Lower leg skin (tissue), 4 donors: ENCODE data around the gene SPAAR. TPM values are rescaled to one million over a fixed set of nuclear protein-coding genes. Genes with fewer than 3 reads are reported as not detected.

Experiments
- DNase-seq, 2 donors: peaks; one replicate each; pipeline ENCODE4 v3.0.0-alpha.2; 2019; ENCODE audit warnings: low spot score in 2 of 2
- H3K4me3 ChIP-seq: fragments of 200-600 bp; sonication (generic); 2 replicates; pipeline ENCODE4 v1.5.1; 2017; ENCODE audit warnings: mild to moderate bottlenecking, low read depth; ENCODE audit not compliant: poor library complexity, severe bottlenecking
- CTCF ChIP-seq, 3 donors: fragments of 450-650 bp; IDR thresholded peaks; one replicate each; pipeline ENCODE4 v1.5.1; 2016; ENCODE audit warnings: antibody characterized with exemption in 3 of 3, mild to moderate bottlenecking in 3 of 3, moderate library complexity in 2 of 3
- POLR2A ChIP-seq, 2 donors: fragments of 450-650 bp; IDR thresholded peaks; one replicate each; pipeline ENCODE4 v1.6.1; 2016 to 2017; ENCODE audit warnings: antibody characterized with exemption in 2 of 2, mild to moderate bottlenecking in 1 of 2, moderate library complexity in 1 of 2
- WGBS, 2 donors: methylation state at CpG; one replicate each; pipeline ENCODE4 v1.1.5; 2018; 5-methylcytosine and 5-hydroxymethylcytosine counted together
- intact Hi-C: fragments of 100-400 bp; cut with DNase I; formaldehyde crosslinking; loops from one replicate; pipeline ENCODE4 v1.15.0; 2023; ENCODE audit warnings: low total_unique reads
- total RNA-seq, 4 donors: library from RNA; depleted of rRNA; stranded (reverse); fragments of >200 nt; gene quantifications; one replicate each; pipeline ENCODE4 v1.1.0, GENCODE V29; 2016

The SPAAR gene
- total RNA-seq, 4 donors from 2014 or later, result 0.66 to 1.5 (median 0.95) TPM

- peak in 1 of 2 donors; percentile 84 for DNase-seq
- intact Hi-C loops, result no loop called here
- WGBS, 2 donors, result 19 to 30% methylated on average over 9 of the region's 9 CpGs
- no peak overlapping the region for H3K4me3 ChIP-seq
- TF ChIP-seq CTCF (IDR thresholded peaks at IDR 0.05) (no peak), POLR2A (IDR thresholded peaks at IDR 0.05) (no peak)
Measured at GRCh38 chr9:35914301-35914807, 5.1 kb downstream of the SPAAR start.

- WGBS, 2 donors, result 72 to 86% methylated on average over 16 of the region's 16 CpGs
- TF ChIP-seq CTCF (IDR thresholded peaks at IDR 0.05), result no peak
- TF ChIP-seq POLR2A (IDR thresholded peaks at IDR 0.05), result no peak
- intact Hi-C loops, result no loop called here
- DNase-seq, result no peak
- H3K4me3 ChIP-seq, result no peak overlapping the region
Measured at GRCh38 chr9:35915681-35916294, 6.5 kb downstream of the SPAAR start.

GRCh38 chr9:35917261-35917660, 8.0 kb downstream of the SPAAR start:
- TF ChIP-seq CTCF (IDR thresholded peaks at IDR 0.05), result no peak
- no peak for TF ChIP-seq POLR2A (IDR thresholded peaks at IDR 0.05)
- intact Hi-C loops, result no loop called here
- DNase-seq, result no peak
- WGBS, 2 donors, result 79 to 87% methylated on average over 3 of the region's 4 CpGs
- H3K4me3 ChIP-seq, result no peak overlapping the region

GRCh38 chr9:35918780-35919179, 9.5 kb downstream of the SPAAR start:
- no peak overlapping the region for H3K4me3 ChIP-seq
- intact Hi-C loops, result no loop called here
- no peak for DNase-seq
- TF ChIP-seq CTCF (IDR thresholded peaks at IDR 0.05), result no peak
- TF ChIP-seq POLR2A (IDR thresholded peaks at IDR 0.05), result no peak
- 89 to 91% methylated on average over 3 of the region's 3 CpGs for WGBS, 2 donors

GRCh38 chr9:35919212-35920008, 10.1 kb downstream of the SPAAR start:
- DNase-seq, result no peak
- intact Hi-C loops, result no loop called here
- TF ChIP-seq POLR2A (IDR thresholded peaks at IDR 0.05) (no peak), CTCF (IDR thresholded peaks at IDR 0.05) (no peak)
- no peak overlapping the region for H3K4me3 ChIP-seq
- 59 to 71% methylated on average over 3 of the region's 3 CpGs for WGBS, 2 donors
